CD14-positive monocyte (primary cell): ENCODE data around the gene FAHD2B. TPM values are rescaled to one million over a fixed set of nuclear protein-coding genes. Genes with fewer than 3 reads are reported as not detected.
"Not testable (repeated sequence)": the region's sequence is repeated elsewhere in the genome, so short reads cannot be mapped to it uniquely, and the experiment has no call there.

Experiments used
- DNase-seq, 3 donors: peaks; one replicate each; pipeline ENCODE4 v3.0.0-alpha.2; 2011 to 2022
- H2AFZ ChIP-seq: 2 replicates; pipeline ENCODE4 v1.6.0; 2012; ENCODE audit warnings: mild to moderate bottlenecking, low read depth, low read length, inconsistent platforms; ENCODE audit not compliant: insufficient read depth, poor library complexity, severe bottlenecking
- H3K27ac ChIP-seq, 2 donors: 1 replicate in 1 of 2; 2 replicates in 1 of 2; pipeline ENCODE4 v1.5.1; 2012 to 2013; ENCODE audit warnings: low read length in 2 of 2, control low read depth in 1 of 2, inconsistent platforms in 1 of 2, low read depth in 1 of 2, mild to moderate bottlenecking in 1 of 2
- H3K27me3 ChIP-seq, 2 donors: one replicate each; pipeline versions ENCODE4 v1.6.0 to v1.6.1; 2011 to 2013; ENCODE audit warnings: low read length in 2 of 2; ENCODE audit not compliant: control insufficient read depth in 2 of 2, insufficient read depth in 2 of 2
- H3K36me3 ChIP-seq, 2 donors: replicated peaks in 1 of 2; 1 replicate in 1 of 2; 2 replicates in 1 of 2; pipeline versions ENCODE4 v1.5.1 to v1.6.1; 2012 to 2013; ENCODE audit warnings: low read length in 2 of 2, control low read depth in 1 of 2, inconsistent platforms in 1 of 2, mild to moderate bottlenecking in 1 of 2; ENCODE audit not compliant: insufficient read depth in 2 of 2, control insufficient read depth in 1 of 2
- H3K4me1 ChIP-seq, 2 donors: 1 replicate in 1 of 2; 2 replicates in 1 of 2; pipeline versions ENCODE4 v1.5.1 to v1.6.1; 2012 to 2013; ENCODE audit warnings: low read length in 2 of 2, control low read depth in 1 of 2, inconsistent platforms in 1 of 2, mild to moderate bottlenecking in 1 of 2, moderate library complexity in 1 of 2; ENCODE audit not compliant: insufficient read depth in 2 of 2, control insufficient read depth in 1 of 2
- H3K4me2 ChIP-seq: replicated peaks from 2 replicates; pipeline ENCODE3; 2012; ENCODE audit warnings: low read length, moderate library complexity, mild to moderate bottlenecking; ENCODE audit not compliant: poor library complexity, severe bottlenecking; ENCODE audit errors: extremely low read depth
- H3K4me3 ChIP-seq, 3 experiments: fragments of 200-600 bp in 1 of 3; sonication (generic) in 1 of 3; replicated peaks in 1 of 3; 1 replicate in 2 of 3; 2 replicates in 1 of 3; pipeline ENCODE4 v1.5.1; 2011 to 2013; ENCODE audit warnings: low read length in 3 of 3, mild to moderate bottlenecking in 3 of 3, control low read depth in 2 of 3, low read depth in 2 of 3, inconsistent platforms in 1 of 3, moderate library complexity in 1 of 3
- H3K79me2 ChIP-seq: 2 replicates; pipeline ENCODE4 v1.6.0; 2012; ENCODE audit warnings: mild to moderate bottlenecking, control low read depth, inconsistent platforms, low read length, moderate library complexity; ENCODE audit not compliant: insufficient read depth
- H3K9ac ChIP-seq: 2 replicates; pipeline ENCODE4 v1.6.0; 2017; ENCODE audit warnings: low read length, mild to moderate bottlenecking; ENCODE audit not compliant: insufficient read depth, poor library complexity, severe bottlenecking
- H3K9me3 ChIP-seq, 2 donors: replicated peaks in 1 of 2; 1 replicate in 1 of 2; 2 replicates in 1 of 2; pipeline versions ENCODE4 v1.5.1 to v1.6.1; 2012 to 2013; ENCODE audit warnings: low read length in 2 of 2, control low read depth in 1 of 2; ENCODE audit not compliant: control insufficient read depth in 1 of 2, insufficient read depth in 1 of 2
- H4K20me1 ChIP-seq: 2 replicates; pipeline ENCODE4 v1.6.0; 2012; ENCODE audit warnings: mild to moderate bottlenecking, low read length, control low read depth, moderate library complexity; ENCODE audit not compliant: insufficient read depth
- H3K27ac Mint-ChIP-seq, 7 donors: one replicate each; pipeline ENCODE4 v1.8.0; 2020; ENCODE audit warnings: mild to moderate bottlenecking in 7 of 7, mixed read lengths in 7 of 7, moderate library complexity in 6 of 7, inconsistent platforms in 2 of 7
- H3K27me3 Mint-ChIP-seq, 3 donors: one replicate each; pipeline ENCODE4 v1.8.0; 2021 to 2022; ENCODE audit warnings: low read depth in 3 of 3, mild to moderate bottlenecking in 3 of 3, mixed read lengths in 3 of 3, moderate library complexity in 3 of 3, inconsistent platforms in 1 of 3
- H3K36me3 Mint-ChIP-seq, 2 donors: one replicate each; pipeline ENCODE4 v1.8.0; 2020; ENCODE audit warnings: mixed read lengths in 2 of 2, inconsistent platforms in 1 of 2, mild to moderate bottlenecking in 1 of 2
- H3K4me1 Mint-ChIP-seq: one replicate; pipeline ENCODE4 v1.8.0; 2020; ENCODE audit warnings: mild to moderate bottlenecking, mixed read lengths
- H3K4me3 Mint-ChIP-seq, 2 donors: one replicate each; pipeline ENCODE4 v1.8.0; 2020; ENCODE audit warnings: mild to moderate bottlenecking in 2 of 2, mixed read lengths in 2 of 2, moderate library complexity in 1 of 2
- H3K9me3 Mint-ChIP-seq, 7 donors: one replicate each; pipeline ENCODE4 v1.8.0; 2020 to 2022; ENCODE audit warnings: mixed read lengths in 7 of 7, mild to moderate bottlenecking in 6 of 7, moderate library complexity in 6 of 7, inconsistent platforms in 2 of 7
- WGBS: methylation state at CpG from one replicate; pipeline ENCODE4 v1.1.5; 2013; ENCODE audit warnings: missing lambda C conversion rate; ENCODE audit not compliant: insufficient coverage; 5-methylcytosine and 5-hydroxymethylcytosine counted together
- intact Hi-C, 2 donors: fragments of 100-400 bp; cut with micrococcal nuclease; formaldehyde crosslinking; loops; one replicate each; pipeline versions ENCODE4 v1.15.0 to v1.15.1; 2023
- polyA plus RNA-seq, 3 donors: library from polyadenylated mRNA; depleted of rRNA in 1 of 3; unstranded in 2 of 3; stranded (reverse) in 1 of 3; fragments of 300-500 nt in 2 of 3; fragments of >200 nt in 1 of 3; fragmentation: Illumina TruSeq in 2 of 3; gene quantifications; 1 replicate in 2 of 3; 2 replicates in 1 of 3; pipeline ENCODE4 v1.2.3, GENCODE V29; 2012 to 2021

The FAHD2B gene
- polyA plus RNA-seq, 3 donors, result 0.39 to 0.57 (median 0.40) TPM

GRCh38 chr2:97056150-97056549 lies 38.5 kb downstream of the FAHD2B start:
- H3K27ac Mint-ChIP-seq, H3K4me2 ChIP-seq, H3K27me3 Mint-ChIP-seq, H2AFZ ChIP-seq, H3K79me2 ChIP-seq, H3K36me3 Mint-ChIP-seq, H3K9me3 Mint-ChIP-seq, H4K20me1 ChIP-seq, H3K4me3 ChIP-seq, H3K27ac ChIP-seq, H3K9ac ChIP-seq, H3K36me3 ChIP-seq, H3K4me1 ChIP-seq, H3K4me1 Mint-ChIP-seq, H3K4me3 Mint-ChIP-seq, DNase-seq, H3K9me3 ChIP-seq, H3K27me3 ChIP-seq, intact Hi-C loops: not testable (repeated sequence)
- no CpG with 5 or more reads among the region's 3 CpGs for WGBS

- DNase-seq, H3K4me3 ChIP-seq, H3K36me3 Mint-ChIP-seq, H3K79me2 ChIP-seq, H3K27ac ChIP-seq, intact Hi-C loops, H3K36me3 ChIP-seq, H3K4me1 ChIP-seq, H3K4me2 ChIP-seq, H4K20me1 ChIP-seq, H2AFZ ChIP-seq, H3K9me3 ChIP-seq, H3K27me3 Mint-ChIP-seq, H3K4me3 Mint-ChIP-seq, H3K27ac Mint-ChIP-seq, H3K4me1 Mint-ChIP-seq, H3K27me3 ChIP-seq, H3K9ac ChIP-seq, H3K9me3 Mint-ChIP-seq: not testable (repeated sequence)
- no CpG with 5 or more reads among the region's 2 CpGs for WGBS
Observed at GRCh38 chr2:97050032-97050431, 44.6 kb downstream of the FAHD2B start.

GRCh38 chr2:97048448-97048847 lies 46.2 kb downstream of the FAHD2B start:
- H3K9me3 Mint-ChIP-seq, DNase-seq, H3K4me1 ChIP-seq, H3K4me3 ChIP-seq, H3K79me2 ChIP-seq, H3K27me3 Mint-ChIP-seq, H3K36me3 ChIP-seq, H3K4me2 ChIP-seq, intact Hi-C loops, H3K27ac ChIP-seq, H2AFZ ChIP-seq, H3K27ac Mint-ChIP-seq, H3K36me3 Mint-ChIP-seq, H3K9me3 ChIP-seq, H3K9ac ChIP-seq, H3K27me3 ChIP-seq, H3K4me1 Mint-ChIP-seq, H4K20me1 ChIP-seq, H3K4me3 Mint-ChIP-seq: not testable (repeated sequence)
- 84% methylated on average over 7 of the region's 7 CpGs for WGBS

- DNase-seq, H3K4me2 ChIP-seq, H3K4me3 ChIP-seq, H3K36me3 Mint-ChIP-seq, H3K79me2 ChIP-seq, H3K4me1 ChIP-seq, H3K27me3 ChIP-seq, H3K4me1 Mint-ChIP-seq, intact Hi-C loops, H3K27ac ChIP-seq, H3K9me3 ChIP-seq, H3K9ac ChIP-seq, H2AFZ ChIP-seq, H4K20me1 ChIP-seq, H3K36me3 ChIP-seq, H3K4me3 Mint-ChIP-seq, H3K27me3 Mint-ChIP-seq, H3K9me3 Mint-ChIP-seq, H3K27ac Mint-ChIP-seq: not testable (repeated sequence)
- no CpG with 5 or more reads among the region's 3 CpGs for WGBS
Observed at GRCh38 chr2:97046676-97047075, 48.0 kb downstream of the FAHD2B start.
